NCI-H128 (cell line): ENCODE results near the gene PLXND1.

ENCODE experiments used
- DNase-seq: peaks from one replicate; lab custom pipeline; 2025; ENCODE audit not compliant: unreplicated experiment; lab: John Stamatoyannopoulos, UW

PLXND1 gene

GRCh38 chr3:129514110-129514509 is 92.4 kb downstream of the PLXND1 start:
- no peak for DNase-seq

GRCh38 chr3:129513705-129514104 is 92.8 kb downstream of the PLXND1 start:
- no peak for DNase-seq

- DNase-seq = no peak
Measured at GRCh38 chr3:129512595-129512994, 93.9 kb downstream of the PLXND1 start.

- no peak for DNase-seq
Measured at GRCh38 chr3:129507181-129507831, 99.2 kb downstream of the PLXND1 start.

GRCh38 chr3:129506231-129506742 is 100.2 kb downstream of the PLXND1 start:
- DNase-seq = peak; percentile 10

GRCh38 chr3:129505341-129505740 is 101.1 kb downstream of the PLXND1 start:
- DNase-seq = no peak
